Measurements from ENCODE around the gene SYPL1.

SYPL1 gene

DNA sequence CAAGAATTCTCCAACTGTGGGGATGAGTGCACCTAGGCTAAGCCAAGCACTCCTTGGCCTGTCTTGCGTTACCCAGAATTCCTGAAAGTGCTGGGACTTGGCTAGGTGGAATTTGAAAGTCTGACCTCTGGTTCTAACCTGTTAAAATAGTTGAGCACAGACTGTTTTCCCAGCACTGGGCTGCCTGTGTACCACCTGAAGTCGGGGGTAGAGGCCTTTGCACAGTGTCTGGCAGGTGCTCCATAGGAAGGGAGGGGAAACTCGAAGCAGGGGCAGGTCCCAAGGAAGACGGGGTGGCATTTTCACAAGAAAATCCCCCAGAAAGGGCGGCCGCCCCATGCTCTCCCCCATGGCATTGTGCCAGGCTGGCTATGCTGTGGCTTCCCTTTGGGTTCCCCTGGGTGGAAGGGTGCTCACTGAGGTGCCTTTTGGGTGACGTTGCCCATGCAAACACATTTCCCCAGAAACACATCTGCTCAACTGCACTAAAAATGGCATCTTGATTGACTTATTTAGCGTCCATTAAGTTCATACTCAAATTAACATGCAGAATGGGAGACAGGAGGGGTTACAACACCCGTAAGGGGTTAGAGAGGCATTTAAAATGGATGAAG lies 62.9 kb downstream of the SYPL1 start:
- no peak for DNase-seq

DNA sequence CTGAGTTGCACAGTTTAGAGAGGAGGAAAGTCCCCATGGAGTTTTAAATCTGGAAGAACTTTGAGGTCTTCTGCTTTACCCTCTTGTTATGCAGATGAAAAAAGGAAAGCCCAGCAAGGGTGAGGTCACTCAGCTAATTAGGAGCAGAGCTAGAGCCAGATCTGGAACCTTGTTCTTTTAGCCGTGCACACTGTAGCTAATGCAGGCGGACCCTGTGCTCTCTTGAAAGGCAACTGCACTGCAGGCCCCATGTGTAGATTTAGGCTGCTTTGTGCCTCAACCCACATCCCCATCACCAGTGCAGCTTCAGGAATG lies 63.4 kb downstream of the SYPL1 start:
- no peak for DNase-seq

DNA sequence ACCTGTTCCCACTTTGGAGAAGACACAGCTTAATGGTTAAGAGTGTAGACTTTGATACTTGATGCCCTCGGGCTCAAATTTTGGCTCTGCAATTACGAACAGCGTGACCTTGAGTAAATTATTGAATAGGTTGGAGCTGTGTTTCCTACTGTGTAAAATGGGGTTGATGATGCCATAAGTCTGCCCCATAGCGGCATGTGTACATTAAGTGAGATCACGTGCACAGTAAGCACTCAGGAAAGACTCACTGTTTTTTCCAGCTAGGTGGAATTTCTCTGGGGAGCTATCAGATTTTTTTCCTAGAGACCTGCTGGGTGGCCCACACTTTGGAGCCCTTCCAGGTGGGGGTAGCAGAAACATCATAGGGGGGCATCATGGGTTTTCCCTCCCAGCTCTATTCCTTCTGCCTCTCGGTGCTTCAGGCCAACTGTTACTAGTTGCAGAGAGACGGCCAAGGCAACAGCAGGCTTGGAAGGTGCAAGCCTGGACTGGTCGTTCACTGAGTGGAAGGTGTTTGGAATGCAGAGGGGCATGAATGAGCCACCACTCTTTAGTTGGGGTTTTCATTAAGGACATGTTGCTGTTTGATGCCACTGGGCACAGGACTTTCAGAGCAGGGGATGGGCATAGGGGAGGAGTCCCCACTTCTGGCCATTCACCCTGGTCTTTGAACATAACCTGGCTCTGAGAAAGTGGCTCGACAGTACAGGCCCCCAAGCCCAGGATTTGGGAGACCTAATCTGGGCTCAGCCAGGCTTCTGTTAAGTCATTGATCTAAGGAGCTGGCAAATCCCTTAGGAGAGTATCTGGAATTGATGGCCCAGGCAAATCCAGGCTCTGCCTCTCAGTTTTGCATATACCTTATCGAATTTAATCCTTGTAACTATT lies 64.0 kb downstream of the SYPL1 start:
- DNase-seq: no peak

DNA sequence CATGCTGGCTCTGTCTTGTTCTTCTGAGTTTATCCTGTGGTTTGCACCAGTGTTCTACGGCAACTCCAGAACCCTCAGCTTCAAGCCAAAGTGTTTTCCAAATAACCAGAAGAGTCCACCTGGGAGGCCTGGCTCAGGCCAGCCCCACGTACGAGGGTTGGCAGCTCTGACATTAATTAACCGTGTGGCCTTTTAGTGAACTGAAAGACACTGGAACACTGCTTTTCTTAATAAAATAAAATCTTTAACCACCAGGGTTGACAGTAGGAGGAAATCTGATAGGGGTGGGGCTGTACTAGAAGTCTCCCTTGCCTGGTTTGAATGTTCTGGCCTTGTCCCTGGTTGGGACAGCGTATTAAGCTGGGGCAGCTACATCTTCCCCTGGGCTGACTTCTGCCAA lies 64.9 kb downstream of the SYPL1 start:
- no peak for DNase-seq

DNA sequence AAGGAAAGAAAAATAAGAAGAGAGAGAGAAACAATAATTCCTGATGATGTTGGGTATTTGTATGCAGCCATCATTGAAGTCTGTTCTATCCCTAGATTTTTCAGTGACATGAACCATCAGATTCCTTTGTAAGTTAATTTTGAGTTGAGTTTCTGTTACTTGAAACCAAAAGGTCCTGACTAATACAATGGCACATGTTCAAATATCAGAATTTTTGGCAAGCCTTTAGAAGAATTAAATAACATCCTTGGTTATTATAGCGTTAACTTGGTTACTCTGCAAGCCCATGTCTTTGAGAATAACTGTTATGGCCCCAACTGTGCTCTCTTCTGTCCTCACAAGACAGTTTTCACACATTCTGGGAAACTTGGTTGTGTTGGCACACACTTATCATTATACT lies 66.5 kb downstream of the SYPL1 start:
- no peak for DNase-seq

DNA sequence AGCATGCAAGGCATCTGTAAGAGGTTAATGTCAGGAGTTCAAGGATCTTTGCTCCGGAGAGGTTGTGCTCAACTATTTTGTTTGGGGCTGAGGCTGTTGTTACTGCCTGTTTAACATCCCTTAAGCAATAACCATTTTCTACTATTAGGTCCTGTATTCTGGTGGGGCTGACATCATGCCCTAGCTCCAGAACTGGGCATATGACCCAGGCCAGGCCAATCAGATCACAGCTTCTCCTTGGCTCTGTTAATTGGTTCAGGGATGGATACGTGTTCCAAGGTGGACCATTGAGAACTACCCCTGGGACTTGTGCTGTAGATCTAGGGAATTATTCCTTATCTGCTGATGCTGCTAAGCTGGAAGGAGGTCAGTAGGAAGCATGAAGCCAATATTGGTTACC lies 67.0 kb downstream of the SYPL1 start:
- no peak for DNase-seq

DNA sequence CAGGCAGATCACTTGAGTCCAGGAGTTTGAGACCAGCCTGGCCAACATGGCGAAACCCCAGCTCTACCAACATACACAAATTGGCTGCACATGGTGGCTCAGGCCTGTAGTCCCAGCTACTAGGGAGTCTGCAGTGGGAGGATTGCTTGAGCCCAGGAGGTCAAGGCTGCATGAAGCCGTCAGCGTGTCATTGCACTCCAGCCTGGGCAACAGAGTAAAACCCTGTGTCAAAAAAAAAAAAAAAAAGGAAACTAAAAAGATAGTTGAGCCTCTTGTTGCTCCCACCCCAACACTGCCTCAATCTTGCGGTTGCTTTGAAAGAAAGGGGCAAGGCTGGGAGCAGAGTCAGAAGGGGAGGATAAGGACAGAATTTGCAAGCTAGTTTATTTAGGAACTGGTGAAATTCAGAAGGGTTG lies 69.9 kb downstream of the SYPL1 start:
- DNase-seq: no peak

DNA sequence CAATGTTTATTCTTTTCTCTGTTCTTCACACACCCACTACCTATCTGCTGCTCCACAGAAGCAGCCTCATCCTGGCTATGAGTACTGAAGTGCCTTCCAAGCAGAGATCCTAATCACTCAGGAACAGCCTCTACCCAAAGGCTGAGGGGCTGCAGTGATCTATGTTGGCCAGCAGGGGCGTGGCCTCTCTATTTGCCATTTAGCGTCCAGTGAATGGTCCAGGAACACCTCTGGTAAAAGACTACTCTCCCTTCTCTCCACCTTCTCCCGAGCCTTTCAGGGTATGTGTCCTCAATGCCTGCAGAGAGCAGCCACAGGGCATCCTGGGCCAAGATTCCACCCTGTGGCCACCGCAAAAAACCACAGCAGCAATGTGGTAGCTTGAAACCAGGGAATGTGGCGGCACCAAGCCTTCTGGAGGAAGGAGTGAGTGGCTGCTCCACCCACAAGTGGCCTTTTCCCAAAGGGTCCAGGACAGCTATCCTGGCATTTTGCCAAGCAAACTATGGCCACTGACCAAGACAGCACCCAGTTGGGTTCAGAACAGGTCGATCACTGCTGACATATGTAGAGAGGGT lies 70.9 kb downstream of the SYPL1 start:
- no peak for DNase-seq

All from DMS79 (cell line).